ENCODE measurements around the gene OSBPL5. TPM values are rescaled to one million over a fixed set of nuclear protein-coding genes. Genes with fewer than 3 reads are reported as not detected.

The OSBPL5 gene
- total RNA-seq, 1 experiment from 2014 or later, result not detected

DNA sequence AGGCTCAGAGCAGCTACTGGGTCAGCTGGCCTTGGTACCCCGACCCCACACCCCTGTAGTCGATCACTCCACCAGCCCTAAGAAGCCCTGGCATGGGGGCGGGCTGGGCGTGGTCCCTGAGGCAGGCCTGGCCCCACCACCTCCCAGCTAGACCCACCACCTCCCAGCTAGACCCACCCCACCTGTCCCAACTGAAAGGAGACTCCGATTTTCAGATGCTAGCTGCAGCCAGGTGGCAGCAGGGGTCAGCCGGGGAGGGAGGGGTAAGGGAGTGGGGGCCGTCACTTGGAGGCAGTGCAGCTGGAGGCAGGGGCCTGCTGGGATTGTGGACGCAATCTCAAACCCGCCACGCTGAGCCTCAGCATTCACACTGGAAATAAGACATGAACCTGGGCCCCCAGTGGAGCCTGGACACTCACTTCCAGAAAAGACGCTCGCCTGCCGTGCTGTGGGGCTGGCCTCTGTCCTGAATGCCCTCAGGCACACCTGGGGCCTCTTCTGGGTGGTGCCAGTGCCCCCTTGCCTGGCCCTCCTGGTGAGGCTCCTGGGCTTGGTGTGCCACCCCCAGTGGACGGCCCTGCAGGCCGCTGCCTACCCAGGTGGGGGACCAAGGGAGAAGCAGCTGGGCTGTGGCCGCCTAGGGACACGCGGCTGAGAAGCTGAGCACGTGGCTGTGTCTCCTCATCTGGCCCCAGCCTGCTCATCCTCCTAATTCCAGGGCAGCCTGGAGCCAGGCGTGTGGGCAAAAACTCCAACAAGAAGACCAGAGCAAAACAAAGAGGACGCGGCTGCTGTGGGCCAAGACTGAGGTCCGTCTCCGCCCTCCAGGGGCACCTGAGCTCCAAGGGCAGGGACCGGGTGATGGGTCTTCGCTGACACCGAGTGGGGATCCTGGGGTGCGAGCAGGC lies 26.7 kb downstream of the OSBPL5 start:
- no peaks in the 10 kb centered on the region for H4K20me1 ChIP-seq (ENCODE audit: insufficient read depth, low read depth, low read length)
- H3K36me3 ChIP-seq (ENCODE audit: insufficient read depth, low read length), result no peaks in the 10 kb centered on the region
- no peak overlapping the region for H3K4me3 ChIP-seq (ENCODE audit: low read length)
- no peak overlapping the region for H3K27ac ChIP-seq (ENCODE audit: low read length)
- H3K79me2 ChIP-seq (ENCODE audit: low read length), result no peaks in the 10 kb centered on the region
- no peaks in the 10 kb centered on the region for H3K9me2 ChIP-seq (replicated peaks; ENCODE audit: insufficient read depth, low read length)
- H3K27me3 ChIP-seq (ENCODE audit: low read length), result no peaks in the 10 kb centered on the region
- no peak for DNase-seq
- H3K9ac ChIP-seq (ENCODE audit: low read length), result no peak overlapping the region
- no peaks in the 10 kb centered on the region for H3K9me3 ChIP-seq (ENCODE audit: low read length)
- peaks cover 4% of the 10 kb centered on the region for H3K4me1 ChIP-seq (ENCODE audit: low read length)
- no peak overlapping the region for H3K4me2 ChIP-seq (ENCODE audit: low read depth, low read length, poor library complexity, severe bottlenecking)
- H2AFZ ChIP-seq (ENCODE audit: low read length), result no peak overlapping the region

DNA sequence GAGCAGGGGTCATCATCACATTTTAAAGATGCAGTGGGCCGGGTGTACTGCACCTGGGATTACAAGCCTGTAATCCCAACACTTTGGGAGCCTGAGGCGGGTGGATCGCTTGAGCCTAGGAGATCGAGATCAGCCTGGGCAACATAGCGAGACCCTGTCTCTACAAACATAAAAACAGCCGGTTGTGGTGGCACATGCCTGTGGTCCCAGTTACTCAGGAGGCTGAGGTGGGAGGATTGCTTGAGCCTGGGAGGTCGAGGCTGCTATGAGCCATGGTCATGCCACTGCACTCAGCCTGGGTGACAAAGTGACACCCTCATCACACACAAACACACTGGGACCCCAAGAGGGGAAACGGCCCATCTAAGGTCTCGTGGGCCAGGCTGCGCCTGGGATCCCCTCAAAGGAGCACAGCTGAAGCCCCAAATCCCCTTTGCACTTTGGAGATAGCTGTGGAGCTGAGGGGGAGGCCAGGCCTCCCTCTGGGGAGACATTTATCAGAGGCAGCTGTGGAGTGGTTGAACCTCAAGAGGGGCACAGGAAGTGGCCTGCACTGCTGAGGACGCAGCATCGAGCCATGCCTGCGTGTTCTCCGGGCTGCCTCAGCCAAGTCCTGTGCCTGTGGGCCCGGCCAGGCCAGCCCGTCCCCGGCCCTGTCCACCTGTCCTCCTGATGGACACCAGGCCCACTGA lies 27.5 kb downstream of the OSBPL5 start:
- no peak for DNase-seq
- Histone ChIP-seq H3K4me1 (ENCODE audit: low read length) (peaks cover 4% of the 10 kb centered on the region), H3K36me3 (ENCODE audit: insufficient read depth, low read length) (no peaks in the 10 kb centered on the region), H3K79me2 (ENCODE audit: low read length) (no peaks in the 10 kb centered on the region), H3K9me2 (replicated peaks; ENCODE audit: insufficient read depth, low read length) (no peaks in the 10 kb centered on the region), H3K9ac (ENCODE audit: low read length) (no peak overlapping the region), H3K9me3 (ENCODE audit: low read length) (no peaks in the 10 kb centered on the region), H3K4me3 (ENCODE audit: low read length) (no peak overlapping the region), H3K4me2 (ENCODE audit: low read depth, low read length, poor library complexity, severe bottlenecking) (no peak overlapping the region), H4K20me1 (ENCODE audit: insufficient read depth, low read depth, low read length) (no peaks in the 10 kb centered on the region), H3K27me3 (ENCODE audit: low read length) (no peaks in the 10 kb centered on the region), H2AFZ (ENCODE audit: low read length) (no peak overlapping the region), H3K27ac (ENCODE audit: low read length) (no peak overlapping the region)

DNA sequence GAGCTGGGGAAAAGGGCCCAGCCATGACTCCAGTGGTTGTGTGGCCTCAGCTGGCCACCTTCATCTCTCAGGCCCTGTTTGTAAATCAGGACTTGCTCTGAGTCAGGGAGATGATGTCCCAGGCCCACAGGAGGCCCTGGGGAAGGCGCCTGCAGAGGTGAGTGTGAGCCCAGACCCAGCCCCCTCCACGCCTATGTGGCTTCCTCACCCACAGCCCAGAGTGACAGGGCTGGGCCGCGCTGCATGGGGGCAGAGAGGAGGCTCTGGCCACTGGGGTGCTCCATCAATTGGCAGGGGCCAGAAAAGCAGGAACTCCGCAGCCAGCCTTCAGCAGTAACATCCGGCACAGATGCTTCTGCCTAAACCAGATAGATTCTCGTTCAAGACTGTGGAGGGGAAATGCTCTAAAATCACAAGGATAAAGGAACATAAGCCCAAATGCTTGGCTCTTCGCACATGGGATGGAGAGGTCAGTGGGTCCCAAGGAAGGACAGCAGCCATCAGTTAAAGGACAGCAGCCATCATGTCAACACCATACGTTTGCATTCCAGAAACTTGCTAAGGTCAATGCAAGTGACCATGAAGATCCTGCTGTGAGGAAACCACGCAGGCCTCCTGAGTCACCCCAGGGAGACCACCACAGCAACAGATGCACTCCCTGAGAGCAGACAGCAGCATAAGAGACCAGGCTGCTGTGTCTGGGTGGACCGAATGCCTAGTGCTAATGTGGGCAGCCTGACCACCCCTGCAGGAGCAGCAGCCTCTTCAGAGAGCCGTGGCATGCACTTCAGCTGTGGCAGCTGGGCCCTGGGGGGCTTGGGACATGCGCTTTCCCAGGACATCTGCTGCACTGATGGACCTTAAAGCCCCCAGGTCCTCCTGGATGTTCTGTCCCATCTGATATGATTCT lies 28.3 kb downstream of the OSBPL5 start:
- H3K9me3 ChIP-seq (ENCODE audit: low read length), result no peaks in the 10 kb centered on the region
- no peaks in the 10 kb centered on the region for H4K20me1 ChIP-seq (ENCODE audit: insufficient read depth, low read depth, low read length)
- H3K9ac ChIP-seq (ENCODE audit: low read length), result no peak overlapping the region
- no peaks in the 10 kb centered on the region for H3K9me2 ChIP-seq (replicated peaks; ENCODE audit: insufficient read depth, low read length)
- no peaks in the 10 kb centered on the region for H3K27me3 ChIP-seq (ENCODE audit: low read length)
- H3K36me3 ChIP-seq (ENCODE audit: insufficient read depth, low read length), result no peaks in the 10 kb centered on the region
- no peaks in the 10 kb centered on the region for H3K79me2 ChIP-seq (ENCODE audit: low read length)
- peaks cover 4% of the 10 kb centered on the region for H3K4me1 ChIP-seq (ENCODE audit: low read length)
- no peak overlapping the region for H3K27ac ChIP-seq (ENCODE audit: low read length)
- no peak overlapping the region for H2AFZ ChIP-seq (ENCODE audit: low read length)
- no peak overlapping the region for H3K4me3 ChIP-seq (ENCODE audit: low read length)
- no peak overlapping the region for H3K4me2 ChIP-seq (ENCODE audit: low read depth, low read length, poor library complexity, severe bottlenecking)
- DNase-seq, result no peak

DNA sequence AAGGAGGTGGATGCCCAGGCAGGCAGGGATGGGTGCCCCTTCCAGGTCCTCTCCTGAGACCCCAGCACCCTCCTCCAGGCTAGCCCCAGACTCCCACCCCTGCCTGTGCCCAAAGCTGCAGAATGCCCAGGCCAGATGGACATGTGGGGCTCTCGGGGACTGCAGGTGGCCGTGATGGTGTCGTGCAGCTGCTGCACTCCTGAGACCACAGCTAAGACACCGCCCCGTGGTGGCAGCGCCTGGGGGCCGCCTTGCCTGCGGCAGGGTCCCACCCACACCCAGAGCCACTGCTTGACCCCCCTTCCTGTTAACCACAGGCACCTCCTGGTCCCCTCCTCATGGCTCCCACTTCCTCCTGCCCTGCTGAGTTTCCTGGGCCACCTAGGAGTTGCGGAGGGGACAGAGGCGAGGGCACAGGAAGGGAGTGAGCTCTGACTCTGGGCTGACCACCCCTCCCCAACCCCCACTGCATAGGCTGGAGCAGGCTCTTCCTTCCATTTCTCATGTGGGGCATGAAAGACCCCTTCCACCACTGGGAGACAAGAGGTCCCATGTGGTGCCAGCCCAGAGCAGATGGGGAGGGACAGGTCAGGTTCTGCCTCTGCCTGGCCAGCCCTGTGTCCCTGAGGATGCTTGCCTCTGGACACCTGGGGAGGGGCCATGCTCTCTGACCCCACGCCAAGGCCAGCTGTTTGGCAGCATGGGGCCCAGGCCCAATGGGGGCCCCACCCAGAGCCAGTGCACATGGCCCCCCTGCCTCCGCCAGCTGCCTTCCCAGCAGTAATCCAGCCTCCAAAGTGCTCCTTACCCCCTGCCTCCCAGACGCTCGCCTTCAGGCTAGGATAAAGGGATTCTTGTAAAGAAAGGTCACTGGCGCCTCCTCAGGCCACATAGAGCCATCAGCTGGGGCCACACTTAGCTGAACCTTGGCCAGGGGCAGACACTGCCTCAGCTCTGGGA lies 29.3 kb downstream of the OSBPL5 start:
- no peaks in the 10 kb centered on the region for H4K20me1 ChIP-seq (ENCODE audit: insufficient read depth, low read depth, low read length)
- H3K4me2 ChIP-seq (ENCODE audit: low read depth, low read length, poor library complexity, severe bottlenecking), result no peak overlapping the region
- H3K9me2 ChIP-seq (replicated peaks; ENCODE audit: insufficient read depth, low read length), result no peaks in the 10 kb centered on the region
- no peak overlapping the region for H3K4me3 ChIP-seq (ENCODE audit: low read length)
- H3K27ac ChIP-seq (ENCODE audit: low read length), result no peak overlapping the region
- H2AFZ ChIP-seq (ENCODE audit: low read length), result no peak overlapping the region
- no peak overlapping the region for H3K9ac ChIP-seq (ENCODE audit: low read length)
- H3K36me3 ChIP-seq (ENCODE audit: insufficient read depth, low read length), result no peaks in the 10 kb centered on the region
- no peak for DNase-seq
- H3K27me3 ChIP-seq (ENCODE audit: low read length), result no peaks in the 10 kb centered on the region
- H3K9me3 ChIP-seq (ENCODE audit: low read length), result no peaks in the 10 kb centered on the region
- no peaks in the 10 kb centered on the region for H3K79me2 ChIP-seq (ENCODE audit: low read length)
- H3K4me1 ChIP-seq (ENCODE audit: low read length), result peaks cover 4% of the 10 kb centered on the region

DNA sequence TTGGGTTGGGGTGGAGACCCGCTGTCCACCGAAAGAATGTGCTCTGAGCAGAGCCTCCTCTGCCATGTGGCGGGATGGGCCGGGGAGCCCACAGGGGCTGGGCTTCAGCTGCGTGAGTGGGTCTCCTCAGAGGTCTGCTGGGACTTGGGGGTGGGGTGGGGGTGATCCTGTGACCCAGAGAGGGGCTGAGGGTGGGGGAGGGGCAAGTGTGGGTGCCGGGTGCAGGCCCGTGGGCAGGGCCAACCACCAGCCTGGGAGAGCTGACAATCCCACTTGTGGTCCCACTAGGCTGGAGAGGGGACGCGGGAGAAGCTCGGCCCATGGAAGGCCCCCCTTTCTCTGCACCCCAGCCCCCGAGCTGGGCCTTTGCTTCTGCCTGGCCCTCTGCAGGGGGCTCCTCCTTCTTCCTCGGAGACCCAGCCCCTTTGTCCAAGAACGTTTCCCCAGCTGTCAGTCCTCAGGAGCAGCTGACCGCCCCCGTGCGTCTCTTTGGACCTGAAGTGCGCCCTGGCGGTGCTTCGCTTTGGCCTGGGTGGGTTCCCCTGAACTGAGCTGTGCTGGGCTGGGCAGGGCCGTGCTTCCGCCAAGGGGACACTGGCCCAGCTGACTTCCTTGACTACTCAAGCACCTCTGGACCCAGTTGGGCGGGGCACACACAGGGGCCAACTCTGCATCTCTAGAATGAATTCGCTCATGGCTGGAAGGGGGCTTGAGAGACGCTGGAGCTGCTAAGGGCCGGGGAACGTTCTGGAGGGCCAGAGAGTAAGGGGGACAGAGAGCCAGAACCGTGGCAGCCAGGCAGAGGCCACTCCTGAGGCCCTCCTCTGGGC lies 30.2 kb downstream of the OSBPL5 start:
- no peaks in the 10 kb centered on the region for H3K79me2 ChIP-seq (ENCODE audit: low read length)
- H3K9me3 ChIP-seq (ENCODE audit: low read length), result no peaks in the 10 kb centered on the region
- no peaks in the 10 kb centered on the region for H3K27me3 ChIP-seq (ENCODE audit: low read length)
- H2AFZ ChIP-seq (ENCODE audit: low read length), result no peak overlapping the region
- no peaks in the 10 kb centered on the region for H3K36me3 ChIP-seq (ENCODE audit: insufficient read depth, low read length)
- no peak for DNase-seq
- peaks cover 4% of the 10 kb centered on the region for H3K4me1 ChIP-seq (ENCODE audit: low read length)
- H3K9me2 ChIP-seq (replicated peaks; ENCODE audit: insufficient read depth, low read length), result no peaks in the 10 kb centered on the region
- H4K20me1 ChIP-seq (ENCODE audit: insufficient read depth, low read depth, low read length), result no peaks in the 10 kb centered on the region
- no peak overlapping the region for H3K4me2 ChIP-seq (ENCODE audit: low read depth, low read length, poor library complexity, severe bottlenecking)
- no peak overlapping the region for H3K9ac ChIP-seq (ENCODE audit: low read length)
- H3K4me3 ChIP-seq (ENCODE audit: low read length), result no peak overlapping the region
- H3K27ac ChIP-seq (ENCODE audit: low read length), result no peak overlapping the region

DNA sequence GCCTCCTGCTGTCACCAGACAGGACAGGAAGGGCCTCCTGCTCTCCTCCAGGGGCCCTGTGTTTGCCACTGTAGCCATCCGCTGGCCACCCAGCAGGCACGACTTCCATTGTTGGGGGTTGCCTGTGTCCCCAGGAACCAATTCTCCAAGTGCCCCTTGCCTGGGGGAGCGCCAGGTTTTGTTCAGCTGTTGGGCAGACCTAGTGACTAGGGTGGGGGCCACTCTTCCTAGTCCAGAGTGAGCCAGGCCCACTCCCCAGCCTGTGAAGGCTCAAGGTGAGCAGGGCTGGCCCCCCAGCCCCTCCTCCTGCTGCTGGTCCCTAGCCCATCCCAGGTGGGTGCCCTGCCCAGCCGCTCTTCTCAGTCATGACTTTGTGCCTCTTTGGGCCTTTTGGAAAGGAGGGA lies 30.9 kb downstream of the OSBPL5 start:
- H3K9me2 ChIP-seq (replicated peaks; ENCODE audit: insufficient read depth, low read length), result no peaks in the 10 kb centered on the region
- no peaks in the 10 kb centered on the region for H4K20me1 ChIP-seq (ENCODE audit: insufficient read depth, low read depth, low read length)
- DNase-seq, result no peak
- H3K9ac ChIP-seq (ENCODE audit: low read length), result no peak overlapping the region
- H3K9me3 ChIP-seq (ENCODE audit: low read length), result no peaks in the 10 kb centered on the region
- H3K4me3 ChIP-seq (ENCODE audit: low read length), result no peak overlapping the region
- no peaks in the 10 kb centered on the region for H3K79me2 ChIP-seq (ENCODE audit: low read length)
- no peaks in the 10 kb centered on the region for H3K27me3 ChIP-seq (ENCODE audit: low read length)
- H3K27ac ChIP-seq (ENCODE audit: low read length), result no peak overlapping the region
- peaks cover 4% of the 10 kb centered on the region for H3K4me1 ChIP-seq (ENCODE audit: low read length)
- no peak overlapping the region for H2AFZ ChIP-seq (ENCODE audit: low read length)
- no peaks in the 10 kb centered on the region for H3K36me3 ChIP-seq (ENCODE audit: insufficient read depth, low read length)
- H3K4me2 ChIP-seq (ENCODE audit: low read depth, low read length, poor library complexity, severe bottlenecking), result no peak overlapping the region

Data from Karpas-422 (cell line).